GM12872 (cell line): Measurements from ENCODE around the gene GOLGA8B.

ENCODE experiments used
- CTCF ChIP-seq: IDR thresholded peaks from 3 replicates; pipeline ENCODE4 v1.5.1; 2011; ENCODE audit warnings: low read depth, mild to moderate bottlenecking, low read length, moderate library complexity; ENCODE audit not compliant: insufficient read depth

The GOLGA8B gene

GRCh38 chr15:34578283-34578674, 5.2 kb downstream of the GOLGA8B start:
- no peak for TF ChIP-seq CTCF
